Large intestine (tissue), 3 donors: ENCODE results near the gene TCAIM. TPM values are rescaled to one million over a fixed set of nuclear protein-coding genes. Genes with fewer than 3 reads are reported as not detected.
A peak's percentile ranks its signal among the peaks of the same experiment; 100 is the strongest.
"Not testable (repeated sequence)": the region's sequence is repeated elsewhere in the genome, so short reads cannot be mapped to it uniquely, and the experiment has no call there.

Source experiments
- DNase-seq, 2 donors: peaks; one replicate each; pipeline versions ENCODE4 v3.0.0 to v3.0.0-alpha.2; 2013
- H3K27ac ChIP-seq: one replicate; pipeline ENCODE4 v1.5.1; 2013; ENCODE audit warnings: low read length
- H3K27me3 ChIP-seq: 2 replicates; pipeline ENCODE4 v1.6.1; 2013; ENCODE audit warnings: low read length; ENCODE audit not compliant: control insufficient read depth, insufficient read depth
- H3K36me3 ChIP-seq: 2 replicates; pipeline ENCODE4 v1.6.1; 2013; ENCODE audit warnings: low read length; ENCODE audit not compliant: control insufficient read depth, insufficient read depth
- H3K4me1 ChIP-seq: one replicate; pipeline ENCODE4 v1.6.1; 2013; ENCODE audit warnings: low read length; ENCODE audit not compliant: control insufficient read depth, insufficient read depth
- H3K4me3 ChIP-seq: one replicate; pipeline ENCODE4 v1.5.1; 2013; ENCODE audit warnings: low read length
- H3K9me3 ChIP-seq: one replicate; pipeline ENCODE4 v1.6.1; 2013; ENCODE audit warnings: mild to moderate bottlenecking, low read depth, low read length, moderate library complexity; ENCODE audit not compliant: control insufficient read depth
- WGBS: methylation state at CpG from one replicate; pipeline ENCODE4 v1.1.5; 2013; ENCODE audit warnings: low lambda C conversion rate; ENCODE audit not compliant: insufficient coverage; 5-methylcytosine and 5-hydroxymethylcytosine counted together
- polyA plus RNA-seq: library from polyadenylated mRNA; unstranded; fragments of 120-200 nt; gene quantifications from one replicate; pipeline ENCODE4 v1.2.1, GENCODE V29; 2013

TCAIM gene
- polyA plus RNA-seq, 1 donor, result 41.4 TPM

DNA sequence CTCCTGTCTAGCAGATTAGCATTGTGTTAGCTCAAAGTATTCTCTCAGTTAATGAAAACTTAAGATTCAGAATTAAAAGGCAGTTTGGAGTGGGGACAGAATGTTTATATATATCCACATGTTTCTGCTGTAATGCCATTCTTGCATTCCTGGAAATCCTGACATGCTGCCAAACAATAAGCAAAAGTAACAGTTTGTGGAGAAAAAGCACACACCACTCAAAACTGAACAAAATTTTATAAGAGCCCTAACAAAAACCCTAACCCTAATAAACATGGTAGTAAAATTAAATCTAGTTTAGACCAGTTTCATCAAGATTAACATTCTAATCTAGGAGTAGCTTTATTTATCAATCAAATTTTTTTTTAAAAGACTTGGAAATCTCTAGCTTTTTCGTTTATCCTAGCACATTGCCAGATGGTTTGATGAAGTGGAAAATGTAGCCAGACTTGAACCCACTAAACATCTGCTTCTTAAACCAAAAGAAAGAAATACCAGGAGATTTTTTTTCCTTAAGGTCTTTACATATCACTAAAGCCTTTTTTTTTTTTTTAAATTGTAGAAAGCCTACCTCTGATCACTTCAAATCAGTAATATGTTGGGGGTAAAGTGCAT is 3.7 kb downstream of the TCAIM start:
- H3K27ac ChIP-seq, result no peak overlapping the region
- H3K36me3 ChIP-seq, result no peaks in the 10 kb centered on the region
- 78% methylated on average over 1 of the region's 1 CpG for WGBS
- H3K9me3 ChIP-seq, result no peaks in the 10 kb centered on the region
- peaks cover 6% of the 10 kb centered on the region for H3K4me1 ChIP-seq
- H3K27me3 ChIP-seq, result no peaks in the 10 kb centered on the region
- H3K4me3 ChIP-seq, result no peak overlapping the region
- DNase-seq, result no peak

DNA sequence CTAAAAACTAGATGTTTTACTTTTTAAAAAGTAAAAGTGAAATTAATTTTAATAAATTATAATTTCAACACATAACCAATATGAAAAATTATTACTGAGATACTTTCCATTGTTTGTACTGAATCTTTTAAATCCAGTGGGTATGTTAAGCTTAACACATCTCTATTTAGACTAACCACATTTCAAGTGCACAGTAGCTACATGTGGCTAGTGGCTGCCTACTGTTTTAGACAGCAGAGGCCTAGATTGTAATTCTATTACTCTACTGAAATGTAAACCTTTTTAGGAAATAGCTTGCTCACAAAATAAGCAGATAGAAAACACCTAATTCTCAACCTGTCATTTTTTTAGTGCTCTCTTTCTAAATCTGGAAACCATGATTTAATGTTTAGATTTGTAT is 4.9 kb downstream of the TCAIM start:
- H3K9me3 ChIP-seq, result no peaks in the 10 kb centered on the region
- no peaks in the 10 kb centered on the region for H3K36me3 ChIP-seq
- no peak overlapping the region for H3K4me3 ChIP-seq
- peaks cover 3% of the 10 kb centered on the region for H3K4me1 ChIP-seq
- no peak overlapping the region for H3K27ac ChIP-seq
- DNase-seq, result no peak
- H3K27me3 ChIP-seq, result no peaks in the 10 kb centered on the region

DNA sequence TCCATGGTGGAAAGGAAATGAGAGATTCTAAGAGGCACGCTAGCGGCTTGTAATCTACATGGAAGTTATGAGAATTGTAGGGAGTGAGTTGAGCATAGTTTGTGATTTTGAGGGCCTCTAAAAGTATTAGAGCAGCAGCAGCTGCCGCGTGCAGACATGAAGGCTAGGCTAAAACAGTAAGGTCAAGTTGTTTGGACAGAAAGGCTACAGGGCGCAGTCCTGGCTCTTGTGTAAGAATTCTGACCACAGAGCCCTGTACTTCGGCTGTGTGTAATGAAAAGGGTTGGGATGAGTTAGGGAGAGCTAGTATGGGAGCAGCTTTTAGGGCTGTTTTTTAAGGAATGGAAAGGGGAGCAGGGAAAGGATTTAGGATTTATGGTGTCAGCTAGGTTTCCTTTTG is 8.0 kb downstream of the TCAIM start:
- H3K36me3 ChIP-seq, H3K4me1 ChIP-seq, DNase-seq, H3K4me3 ChIP-seq, H3K27ac ChIP-seq, H3K27me3 ChIP-seq, H3K9me3 ChIP-seq: not testable (repeated sequence)
- 88% methylated on average over 5 of the region's 6 CpGs for WGBS

GRCh38 chr3:44348993-44349392 is 10.4 kb downstream of the TCAIM start:
- H3K27me3 ChIP-seq, result no peaks in the 10 kb centered on the region
- no peak for DNase-seq
- H3K4me1 ChIP-seq, result no peaks in the 10 kb centered on the region
- no peak overlapping the region for H3K4me3 ChIP-seq
- no peaks in the 10 kb centered on the region for H3K36me3 ChIP-seq
- no peaks in the 10 kb centered on the region for H3K9me3 ChIP-seq
- no peak overlapping the region for H3K27ac ChIP-seq
- no CpG with 5 or more reads among the region's 6 CpGs for WGBS

DNA sequence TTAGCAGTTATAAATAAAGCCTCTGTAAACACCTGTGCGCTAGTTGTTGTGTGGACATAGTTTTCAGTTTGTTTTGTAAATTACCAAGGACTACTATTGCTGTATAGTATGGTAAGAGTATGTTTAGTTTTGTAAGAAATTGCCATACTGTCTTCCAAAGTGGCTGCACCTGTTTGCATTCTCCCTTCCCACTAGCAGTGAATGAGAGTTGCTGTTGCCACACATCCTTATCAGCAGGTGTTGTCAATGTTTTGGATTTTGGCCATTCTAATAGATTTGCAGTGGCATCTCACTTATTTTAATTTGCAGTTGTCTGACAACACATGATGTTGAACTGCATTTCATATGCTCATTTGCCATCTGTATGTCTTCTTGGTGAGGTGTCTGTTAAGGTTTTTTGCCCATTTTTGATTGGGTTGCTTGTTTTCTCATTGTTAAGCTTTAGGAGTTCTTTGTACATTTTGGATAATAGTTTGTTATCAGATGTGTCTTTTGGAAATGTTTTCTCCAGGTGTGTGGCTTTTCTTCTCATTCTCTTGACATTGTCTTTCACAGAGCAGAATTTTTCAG is 14.9 kb downstream of the TCAIM start:
- no peak for DNase-seq

GRCh38 chr3:44355362-44356033 is 16.9 kb downstream of the TCAIM start:
- Histone ChIP-seq H3K4me3 (no peak overlapping the region), H3K36me3 (peaks cover 7% of the 10 kb centered on the region), H3K27ac (no peak overlapping the region), H3K4me1 (peaks cover 5% of the 10 kb centered on the region), H3K9me3 (no peaks in the 10 kb centered on the region), H3K27me3 (no peaks in the 10 kb centered on the region)
- 100% methylated on average over 1 of the region's 2 CpGs for WGBS
- no peak for DNase-seq

More for the DNA sequence above, 14.9 kb downstream of the TCAIM start:
- Histone ChIP-seq H3K4me3 (no peak overlapping the region), H3K36me3 (peaks cover under 1% of the 10 kb centered on the region), H3K27me3 (no peaks in the 10 kb centered on the region), H3K9me3 (no peaks in the 10 kb centered on the region), H3K27ac (no peak overlapping the region), H3K4me1 (no peaks in the 10 kb centered on the region)
- no CpG with 5 or more reads among the region's 1 CpG for WGBS

GRCh38 chr3:44359146-44359751 is 20.7 kb downstream of the TCAIM start:
- H3K9me3 ChIP-seq, result no peaks in the 10 kb centered on the region
- H3K4me1 ChIP-seq, result peaks cover 5% of the 10 kb centered on the region
- H3K36me3 ChIP-seq, result peaks cover 7% of the 10 kb centered on the region
- WGBS, result no CpG with 5 or more reads among the region's 3 CpGs
- no peaks in the 10 kb centered on the region for H3K27me3 ChIP-seq
- DNase-seq, result peak in 1 of 2 donors; percentile 19
- H3K27ac ChIP-seq, result peak overlapping the region; percentile 60
- H3K4me3 ChIP-seq, result no peak overlapping the region

- WGBS, result 50% methylated on average over 1 of the region's 2 CpGs
- H3K27me3 ChIP-seq, result no peaks in the 10 kb centered on the region
- DNase-seq, result peak in 1 of 2 donors; percentile 51
- peak overlapping the region; percentile 62 for H3K27ac ChIP-seq
- no peaks in the 10 kb centered on the region for H3K9me3 ChIP-seq
- H3K4me1 ChIP-seq, result peaks cover 5% of the 10 kb centered on the region
- peaks cover 10% of the 10 kb centered on the region for H3K36me3 ChIP-seq
- no peak overlapping the region for H3K4me3 ChIP-seq
Observed at GRCh38 chr3:44363591-44363990, 25.0 kb downstream of the TCAIM start.

GRCh38 chr3:44365952-44366351 is 27.4 kb downstream of the TCAIM start:
- DNase-seq, result no peak
- Histone ChIP-seq H3K4me1 (no peaks in the 10 kb centered on the region), H3K36me3 (peaks cover 9% of the 10 kb centered on the region), H3K27me3 (no peaks in the 10 kb centered on the region), H3K27ac (no peak overlapping the region), H3K4me3 (no peak overlapping the region), H3K9me3 (no peaks in the 10 kb centered on the region)
- no CpG with 5 or more reads among the region's 1 CpG for WGBS

DNA sequence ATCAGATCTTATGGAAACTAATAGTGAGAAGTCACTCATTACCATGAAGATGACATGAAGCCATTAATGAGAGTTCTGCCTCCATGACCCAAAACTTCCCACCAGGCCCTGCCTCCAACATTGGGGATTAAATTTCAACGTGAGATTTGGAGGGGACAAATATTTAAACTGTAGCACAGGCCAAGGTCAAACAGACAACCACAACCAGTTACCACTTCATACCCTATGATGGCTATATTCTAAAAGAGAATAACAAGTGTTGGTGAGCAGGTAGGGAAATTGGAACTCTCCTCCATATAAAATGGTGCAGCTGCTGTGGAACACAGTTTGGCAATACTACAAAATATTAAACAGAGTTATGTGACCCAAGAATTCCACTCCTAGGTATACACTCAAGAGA is 36.9 kb downstream of the TCAIM start:
- peaks cover 16% of the 10 kb centered on the region for H3K36me3 ChIP-seq
- no peak overlapping the region for H3K4me3 ChIP-seq
- H3K27me3 ChIP-seq, result no peaks in the 10 kb centered on the region
- peaks cover 3% of the 10 kb centered on the region for H3K9me3 ChIP-seq
- no CpG with 5 or more reads among the region's 1 CpG for WGBS
- H3K27ac ChIP-seq, result no peak overlapping the region
- no peak for DNase-seq
- no peaks in the 10 kb centered on the region for H3K4me1 ChIP-seq
